Stimulated activated CD4-positive, alpha-beta T cell treated with anti-CD3 and anti-CD28 coated beads, Interleukin-4, amount 100 ng/mL, for 48 hours (primary cell): Measurements from ENCODE around the gene PIP4P1.

Experiments used
- DNase-seq, 2 donors: peaks; one replicate each; pipeline ENCODE4 v3.0.0-alpha.2; 2020; ENCODE audit warnings: low read depth in 2 of 2

PIP4P1 gene

GRCh38 chr14:20435582-20436362, 25.5 kb downstream of the PIP4P1 start, which contains the start of gene KLHL33:
Gene KLHL33, minus strand, starts transcription at chr14:20436166. Its CDS starts 355 bp downstream, at chr14:20435811.
- no peak for DNase-seq

- no peak for DNase-seq
Measured at GRCh38 chr14:20434701-20435581, 26.3 kb downstream of the PIP4P1 start.

- DNase-seq: no peak
Measured at GRCh38 chr14:20429801-20430669, 31.2 kb downstream of the PIP4P1 start.

- DNase-seq: no peak
Measured at GRCh38 chr14:20428802-20429201, 32.4 kb downstream of the PIP4P1 start.

GRCh38 chr14:20428010-20428365, 33.2 kb downstream of the PIP4P1 start:
- no peak for DNase-seq

- no peak for DNase-seq
Measured at GRCh38 chr14:20427231-20428009, 33.8 kb downstream of the PIP4P1 start.

GRCh38 chr14:20424851-20425250, 36.4 kb downstream of the PIP4P1 start:
- no peak for DNase-seq

GRCh38 chr14:20422886-20423285, 38.3 kb downstream of the PIP4P1 start:
- DNase-seq: no peak

- DNase-seq: no peak
Measured at GRCh38 chr14:20421267-20421666, 40.0 kb downstream of the PIP4P1 start.

- no peak for DNase-seq
Measured at GRCh38 chr14:20419419-20419818, 41.8 kb downstream of the PIP4P1 start.

- DNase-seq: no peak
Measured at GRCh38 chr14:20418501-20418909, 42.7 kb downstream of the PIP4P1 start.

- DNase-seq: no peak
Measured at GRCh38 chr14:20417250-20418186, 43.7 kb downstream of the PIP4P1 start.

- no peak for DNase-seq
Measured at GRCh38 chr14:20416223-20416622, 45.0 kb downstream of the PIP4P1 start.

GRCh38 chr14:20415782-20416206, 45.4 kb downstream of the PIP4P1 start:
- peak in 1 of 2 donors; percentile 26 for DNase-seq

GRCh38 chr14:20413744-20414082, 47.5 kb downstream of the PIP4P1 start:
- peak; percentile 12 to 13 for DNase-seq

GRCh38 chr14:20412876-20413743, 48.1 kb downstream of the PIP4P1 start, which contains the start of gene TEP1:
Gene TEP1, minus strand, starts transcription at chr14:20413501. Its CDS starts 5,062 bp downstream, at chr14:20408439.
- DNase-seq: peak; percentile 64 to 75

GRCh38 chr14:20412411-20412810, 48.8 kb downstream of the PIP4P1 start:
- DNase-seq: no peak

GRCh38 chr14:20409226-20409625, 52.0 kb downstream of the PIP4P1 start:
- no peak for DNase-seq
